ENCODE data around the gene AIP. TPM values are rescaled to one million over a fixed set of nuclear protein-coding genes. Genes with fewer than 3 reads are reported as not detected.
"Not testable (repeated sequence)": the region's sequence is repeated elsewhere in the genome, so short reads cannot be mapped to it uniquely, and the experiment has no call there.

Gene AIP
- total RNA-seq, 2 donors from 2014 or later, result 44.4 to 50.5 TPM

DNA sequence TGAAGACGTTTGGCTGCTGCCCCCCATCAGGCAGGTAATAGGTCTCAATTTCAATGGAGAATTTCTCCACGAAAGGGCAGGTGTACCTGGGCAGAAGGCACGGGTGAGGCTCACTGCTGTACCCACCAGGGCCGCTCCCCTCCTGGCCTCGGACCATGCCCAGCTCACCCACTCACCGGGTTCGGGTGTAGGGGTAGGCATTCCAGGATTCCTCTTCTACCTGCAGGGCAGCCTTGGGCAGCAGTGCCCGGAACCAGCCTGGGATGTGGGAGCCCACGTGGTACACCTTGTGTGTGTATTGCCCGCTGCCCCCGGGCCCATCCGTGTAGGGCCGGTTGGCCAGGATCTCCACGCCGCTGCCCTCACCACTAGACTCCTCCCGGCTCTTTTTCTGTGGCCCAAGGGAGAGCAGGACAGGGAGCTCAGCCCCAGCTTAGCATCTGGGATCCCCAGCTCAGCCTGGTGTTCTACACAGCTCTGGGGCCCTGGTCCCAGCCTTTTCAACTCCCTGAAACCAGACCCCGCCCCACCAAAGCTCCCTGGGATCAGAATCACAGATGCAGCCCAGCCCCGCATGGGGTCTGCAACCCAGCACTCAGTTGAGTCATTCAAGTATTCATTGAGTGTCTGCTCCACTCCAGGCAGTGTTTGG lies 19.6 kb downstream of the AIP start:
- DNase-seq (ENCODE audit: low spot score), result no peak
- intact Hi-C loops (cut with DNase I), result loop anchor here in 1 of 2 donors (10.0 kb wide), 1 partner anchor 98 kb away; the partner anchor contains the start of genes PPP1CA and TBC1D10C

DNA sequence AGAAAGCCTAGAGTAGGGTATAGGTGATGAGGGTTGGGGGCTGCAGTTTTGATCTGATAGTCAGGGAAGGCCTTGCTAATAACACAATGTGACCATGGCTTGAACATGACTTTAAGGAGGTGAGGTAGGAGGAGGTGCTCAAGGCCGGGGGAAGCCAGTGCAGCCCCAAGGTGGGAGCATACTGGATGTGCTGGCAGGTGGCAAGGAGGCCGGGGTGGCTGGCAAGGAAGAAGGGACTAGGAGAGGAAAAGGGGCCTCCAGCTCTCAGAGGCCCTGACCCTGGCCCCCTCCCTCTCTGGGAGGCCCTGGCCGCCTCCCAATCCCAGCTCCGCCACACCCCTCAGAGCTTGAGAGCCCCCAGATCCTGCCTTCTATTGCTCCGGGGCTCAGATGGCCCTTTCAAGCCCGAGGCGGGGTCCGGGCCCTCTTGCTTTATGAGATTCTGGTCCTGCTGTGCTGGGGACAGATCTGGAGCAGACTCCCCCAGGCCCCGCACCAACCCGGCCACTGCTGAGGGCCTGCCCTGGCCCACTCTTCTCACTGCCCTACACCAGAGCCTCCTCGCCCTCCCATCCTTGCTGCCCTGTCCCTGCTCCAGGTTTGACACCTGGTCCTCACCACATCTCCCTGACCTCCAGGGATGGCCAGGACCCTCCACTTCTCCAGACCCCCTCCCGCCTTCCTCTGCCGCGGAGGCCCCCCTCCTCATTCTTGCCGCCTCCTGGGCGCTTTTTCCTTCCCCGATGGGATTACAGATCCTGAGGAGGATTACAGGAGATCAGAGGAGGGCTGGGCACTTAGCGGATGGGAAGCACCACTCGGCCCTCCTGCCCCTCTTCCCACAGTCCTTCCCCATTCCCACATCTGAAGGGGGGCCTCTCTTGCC lies 20.5 kb downstream of the AIP start:
- peak; percentile 82 for DNase-seq (ENCODE audit: low spot score)

DNA sequence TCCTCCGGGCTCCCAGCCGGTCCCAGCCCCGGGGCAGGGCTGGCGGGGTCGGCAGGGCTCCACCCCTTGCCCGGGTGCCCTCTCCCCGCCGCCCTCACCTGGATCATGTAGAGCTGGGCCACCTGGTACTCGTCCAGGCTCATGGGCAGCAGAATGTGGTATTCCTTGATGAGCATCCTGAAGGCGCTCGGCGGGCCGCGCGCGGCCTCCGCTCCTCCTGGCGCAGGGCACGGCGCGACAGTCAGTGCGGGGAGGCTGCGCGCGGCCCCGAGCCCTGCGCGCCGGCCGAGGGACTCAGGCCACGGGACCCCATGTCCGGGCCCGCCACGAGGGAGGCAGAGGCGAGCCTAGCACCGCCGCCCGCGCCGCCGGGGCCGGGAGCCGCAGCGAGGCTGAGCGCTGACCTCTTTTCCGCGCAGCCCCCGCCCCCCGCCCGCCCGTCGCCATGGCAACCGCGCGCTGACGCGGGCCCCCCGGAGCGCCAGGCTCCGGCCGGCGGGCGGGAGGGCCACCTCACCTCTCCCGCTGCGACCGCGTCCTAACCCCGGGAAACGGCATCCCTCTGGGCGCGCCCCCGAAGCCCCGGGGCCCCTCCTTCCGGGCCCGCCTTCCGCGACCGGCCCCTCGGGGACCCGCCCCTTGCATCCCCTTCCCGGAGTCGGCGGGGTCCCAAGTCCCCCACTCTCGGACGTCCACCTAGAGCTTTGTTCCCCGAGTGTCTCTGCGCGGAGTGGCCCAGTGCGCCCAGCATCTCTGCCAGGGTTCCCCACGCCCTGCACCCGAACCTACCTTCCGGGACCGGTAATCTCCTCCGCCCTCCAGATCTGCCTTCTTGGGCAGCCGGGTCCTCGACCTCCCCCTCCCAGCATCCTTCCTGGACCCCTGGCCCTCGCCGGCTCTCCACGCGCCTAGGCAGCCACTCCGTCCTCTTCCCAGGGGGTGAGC lies 21.5 kb downstream of the AIP start:
- intact Hi-C loops (cut with DNase I), result loop anchor here in 1 of 2 donors (10.0 kb wide), 1 partner anchor 99 kb away; the partner anchor contains the start of genes PPP1CA and TBC1D10C
- DNase-seq (ENCODE audit: low spot score), result peak; percentile 87

More for the DNA sequence above, 20.5 kb downstream of the AIP start:
- intact Hi-C loops (cut with DNase I), result loop anchor here in 1 of 2 donors (10.0 kb wide), 1 partner anchor 99 kb away; the partner anchor contains the start of genes PPP1CA and TBC1D10C

DNA sequence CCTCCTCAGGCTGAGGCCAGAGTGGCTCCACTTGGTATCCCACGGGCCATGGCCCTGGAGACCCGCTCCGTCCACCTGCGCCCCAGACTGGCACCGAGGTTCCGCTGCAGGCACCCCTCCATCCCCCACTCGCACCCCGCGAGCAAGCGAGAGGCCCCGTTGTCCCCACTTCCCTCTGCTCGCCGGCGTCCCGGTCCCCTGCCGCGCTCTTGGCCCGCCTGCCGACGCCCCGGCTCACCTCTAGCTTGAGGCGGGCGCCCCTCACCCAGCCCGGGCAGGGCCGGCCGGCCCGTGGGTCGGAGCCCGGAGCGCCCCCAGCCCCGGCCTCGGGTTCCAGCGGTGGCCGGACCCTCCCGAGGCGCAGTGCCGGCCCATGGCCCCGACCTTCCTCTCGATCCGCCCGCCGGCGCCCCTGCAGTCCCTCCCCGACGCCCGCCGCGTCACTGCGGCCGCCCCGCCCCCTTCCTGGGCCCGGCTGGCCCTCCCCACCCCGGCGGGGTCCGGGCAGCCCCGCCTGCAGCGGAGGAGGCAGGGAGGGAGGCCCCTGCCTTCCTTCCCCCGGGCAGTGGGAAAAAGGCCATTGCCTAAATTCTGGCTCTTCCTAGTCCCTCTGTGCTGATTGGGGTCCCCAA lies 22.2 kb downstream of the AIP start, which contains the start of gene PITPNM1:
TSS of gene PITPNM1 (minus strand) at position 414 of the 632 bp plus-strand sequence. CDS start 1,183 bp downstream, outside the sequence.
- intact Hi-C loops (cut with DNase I), result loop anchor here in 1 of 2 donors (10.0 kb wide), 1 partner anchor 100 kb away; the partner anchor contains the start of genes PPP1CA and TBC1D10C
- peak; percentile 94 for DNase-seq (ENCODE audit: low spot score)

DNA sequence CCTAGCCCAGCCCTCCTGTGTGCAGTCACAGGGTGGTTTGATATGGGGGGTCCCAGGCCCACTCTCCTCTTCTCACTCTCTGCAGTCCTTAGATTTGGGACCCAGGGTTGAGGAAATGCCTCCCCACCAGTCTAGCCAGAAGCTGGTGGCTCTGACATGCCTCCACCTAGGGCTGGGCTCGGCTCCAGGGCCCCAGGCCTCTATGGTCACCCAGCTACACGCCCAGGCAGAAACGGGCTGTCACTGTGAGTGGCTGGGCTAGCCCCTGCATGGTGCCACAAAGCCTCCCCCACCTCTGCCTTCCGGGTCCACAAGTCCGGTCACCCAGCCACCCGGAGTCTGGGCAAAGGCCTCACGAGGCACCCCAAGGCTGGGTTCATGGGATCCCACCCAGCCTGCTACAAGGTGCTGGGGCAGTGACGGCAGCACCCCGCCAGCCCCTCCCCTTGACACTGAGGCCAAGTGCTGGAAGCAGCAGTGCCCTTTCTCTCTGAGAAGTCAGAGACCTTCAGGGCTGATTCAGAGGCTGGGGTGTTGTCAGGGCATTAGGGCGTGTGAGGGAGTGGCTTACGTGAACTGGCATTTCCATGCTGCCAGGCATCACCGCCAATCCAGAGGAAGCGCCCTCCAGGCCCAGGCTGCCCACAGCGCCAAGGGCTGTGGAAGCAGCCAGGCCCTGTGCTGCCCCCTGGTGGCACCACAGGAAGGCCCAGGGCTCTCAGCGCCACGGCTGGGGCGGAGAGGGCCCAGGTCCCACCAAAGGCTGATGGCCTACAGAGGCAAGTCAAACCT lies 23.0 kb downstream of the AIP start:
- intact Hi-C loops (cut with DNase I), result loop anchor here in 1 of 2 donors (10.0 kb wide), 1 partner anchor 101 kb away; the partner anchor contains the start of genes PPP1CA and TBC1D10C
- DNase-seq (ENCODE audit: low spot score), result peak; percentile 97

DNA sequence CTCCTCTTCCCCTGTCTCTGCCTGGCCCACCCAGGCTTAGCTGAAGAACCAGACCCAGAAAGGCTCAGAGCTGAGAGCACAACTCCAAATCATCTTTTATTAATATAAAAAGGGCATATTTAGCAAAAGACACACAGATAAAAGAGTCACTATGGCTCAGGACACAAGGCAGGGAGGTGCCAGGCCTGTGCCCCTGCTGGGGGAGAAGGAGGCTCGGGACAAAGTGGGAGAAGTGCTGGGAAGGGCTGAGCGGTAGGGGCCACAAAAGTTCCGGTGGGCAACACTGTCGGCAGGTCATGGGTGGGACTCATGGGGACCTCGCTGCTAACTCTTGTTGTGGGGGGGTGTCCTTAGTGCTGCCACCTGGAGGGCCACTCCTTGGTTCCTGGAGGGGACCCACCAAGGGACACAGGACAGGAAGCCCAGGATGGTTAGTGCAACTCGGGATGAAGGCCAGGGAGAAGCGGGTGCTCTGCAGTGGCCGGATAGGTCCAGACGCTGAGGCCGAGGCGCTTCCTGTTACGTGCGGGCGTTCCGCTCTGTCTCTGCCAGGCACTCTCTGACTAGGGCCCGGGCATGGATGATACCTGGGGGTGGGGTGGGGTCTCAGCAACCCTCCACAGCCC lies 23.7 kb downstream of the AIP start:
- intact Hi-C loops (cut with DNase I), result loop anchor here in 1 of 2 donors (10.0 kb wide), 1 partner anchor 102 kb away; the partner anchor contains the start of genes PPP1CA and TBC1D10C
- no peak for DNase-seq (ENCODE audit: low spot score)

DNA sequence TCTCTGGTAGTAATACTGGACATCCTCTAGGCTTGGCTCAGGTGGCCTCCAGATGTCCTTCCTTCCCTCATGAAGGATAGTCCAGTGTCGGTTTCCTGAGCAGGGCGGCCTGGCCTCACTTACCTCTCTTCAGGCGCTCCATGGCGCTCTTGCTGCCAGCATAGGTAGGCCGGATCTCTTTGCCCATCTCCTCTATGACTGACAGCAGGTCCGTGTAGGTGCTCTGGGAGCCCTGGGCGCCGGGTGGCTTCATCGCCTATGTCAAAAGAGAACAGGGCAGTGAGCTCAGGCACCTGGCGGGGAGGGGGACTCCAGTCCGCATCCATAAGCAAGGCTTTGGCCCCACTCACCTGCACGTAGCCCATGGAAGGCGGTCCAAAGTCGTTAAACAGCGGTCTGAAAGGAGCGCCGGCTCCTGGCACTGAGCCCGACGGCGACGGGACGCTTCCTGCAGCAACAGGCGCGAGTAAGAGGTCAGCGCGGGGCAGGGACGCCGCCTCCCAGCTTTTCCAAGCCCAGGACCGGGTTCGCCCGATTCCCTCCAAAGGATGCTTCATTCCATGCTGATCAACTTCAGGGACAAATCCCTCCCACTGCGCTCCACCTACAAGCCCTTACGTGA lies 24.5 kb downstream of the AIP start:
- intact Hi-C loops (cut with DNase I), result loop anchor here in 1 of 2 donors (10.0 kb wide), 1 partner anchor 103 kb away; the partner anchor contains the start of genes PPP1CA and TBC1D10C
- peak; percentile 81 for DNase-seq (ENCODE audit: low spot score)

DNA sequence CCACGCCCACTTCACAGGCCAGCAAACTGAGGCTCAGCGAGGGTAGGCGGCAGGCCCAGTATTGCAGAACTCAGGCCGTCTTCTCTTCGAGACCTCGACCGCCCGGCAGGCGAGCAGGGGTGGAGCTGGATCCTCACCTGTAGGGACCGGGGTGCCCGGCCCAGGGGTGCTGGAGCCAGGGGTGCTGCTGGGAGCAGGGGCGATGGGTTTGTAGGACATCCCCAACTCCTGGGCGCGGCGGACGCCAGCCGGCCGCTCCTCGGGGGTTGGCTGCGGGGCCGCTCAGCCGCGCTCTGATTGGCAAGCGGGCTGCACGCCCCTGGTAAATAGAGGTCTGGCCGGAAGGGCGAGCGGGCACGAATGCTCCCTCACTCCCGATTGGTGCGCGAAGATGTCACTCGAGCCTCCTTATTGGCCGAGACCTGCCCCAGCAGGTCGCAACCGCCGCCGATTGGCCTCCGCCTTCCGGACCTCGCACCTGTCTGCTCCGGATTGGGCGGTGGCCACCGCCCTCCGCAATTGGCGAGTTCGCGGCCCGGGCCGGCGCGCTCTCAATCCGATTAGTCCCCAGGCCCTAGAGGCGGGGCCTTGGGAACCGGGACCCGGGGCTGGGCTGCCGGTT lies 25.1 kb downstream of the AIP start, which contains the start of gene CDK2AP2:
TSS of gene CDK2AP2 (minus strand) at position 299 of the 622 bp plus-strand sequence. CDS start at position 219, 80 bp downstream.
- intact Hi-C loops (cut with DNase I), result loop anchor here in 1 of 2 donors (10.0 kb wide), 1 partner anchor 103 kb away; the partner anchor contains the start of genes PPP1CA and TBC1D10C
- peak; percentile 100 for DNase-seq (ENCODE audit: low spot score)

DNA sequence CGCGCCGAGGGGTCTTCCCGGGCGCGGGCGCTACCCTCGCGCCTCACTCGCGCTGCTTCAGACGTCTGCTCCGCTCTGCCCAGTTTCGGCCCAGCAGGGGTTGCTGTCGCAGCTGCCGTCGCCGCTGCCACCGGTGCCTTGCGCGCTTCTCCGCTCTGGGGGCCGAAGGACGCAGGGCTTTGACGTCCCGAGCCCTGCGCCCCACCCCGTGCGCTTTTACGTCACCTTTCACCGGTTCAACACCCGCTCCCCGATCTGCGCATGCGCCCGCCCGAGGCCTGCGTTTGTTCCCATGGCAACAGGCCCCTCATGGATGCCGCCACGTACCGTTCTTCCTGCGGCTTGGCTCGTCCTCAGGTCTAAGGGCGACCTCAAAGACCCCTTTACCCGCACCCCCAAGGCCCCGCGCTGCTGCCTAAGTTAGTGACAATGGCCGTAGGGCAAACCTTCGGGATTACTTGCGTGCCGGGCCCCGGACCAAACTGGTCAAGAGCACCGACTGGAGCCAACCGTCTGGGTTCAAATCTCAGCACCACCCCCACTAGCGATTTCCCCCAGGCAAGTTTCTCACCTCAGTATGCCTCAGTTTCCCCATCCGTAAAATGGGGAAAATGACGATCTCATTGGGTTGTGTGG lies 25.8 kb downstream of the AIP start:
- intact Hi-C loops (cut with DNase I), result loop anchor here in 1 of 2 donors (10.0 kb wide), 1 partner anchor 104 kb away; the partner anchor contains the start of genes PPP1CA and TBC1D10C
- peak; percentile 100 for DNase-seq (ENCODE audit: low spot score)

DNA sequence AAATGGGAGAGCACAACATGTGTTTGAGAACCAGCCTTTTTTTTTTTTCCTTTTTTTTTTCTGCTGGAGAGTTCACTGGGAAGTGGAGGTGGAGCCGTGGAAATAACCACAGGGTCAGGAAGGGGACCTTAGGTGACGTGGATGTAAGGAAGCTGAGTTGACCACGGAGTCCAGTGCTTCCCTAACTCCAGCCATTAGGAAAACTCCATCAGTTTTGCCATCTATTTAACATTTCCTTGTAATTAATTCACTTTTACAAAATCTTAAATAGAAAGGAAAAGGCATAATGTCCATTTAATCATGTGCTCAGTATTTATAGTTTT lies 27.2 kb downstream of the AIP start:
- no peak for DNase-seq (ENCODE audit: low spot score)
- intact Hi-C loops (cut with DNase I), result no loop called here

DNA sequence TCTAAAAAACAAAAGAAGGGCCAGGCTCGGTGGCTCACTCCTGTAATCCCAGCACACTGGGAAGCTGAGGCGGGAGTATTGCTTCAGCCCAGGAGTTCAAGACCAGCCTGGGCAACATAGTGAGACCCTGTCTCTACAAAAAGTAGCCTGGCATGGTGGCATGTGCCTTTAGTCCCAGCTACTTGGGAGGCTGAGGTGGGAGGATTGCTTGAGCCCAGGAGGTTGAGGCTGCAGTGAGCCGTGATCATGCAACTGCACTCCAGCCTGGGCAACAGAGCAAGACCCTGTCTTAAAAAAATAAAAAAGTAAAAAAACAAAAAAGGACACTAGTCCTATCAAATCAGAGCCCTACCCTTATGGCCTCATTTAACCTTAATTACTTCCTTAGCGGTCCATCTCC lies 28.7 kb downstream of the AIP start:
- intact Hi-C loops (cut with DNase I); DNase-seq (ENCODE audit: low spot score): not testable (repeated sequence)

DNA sequence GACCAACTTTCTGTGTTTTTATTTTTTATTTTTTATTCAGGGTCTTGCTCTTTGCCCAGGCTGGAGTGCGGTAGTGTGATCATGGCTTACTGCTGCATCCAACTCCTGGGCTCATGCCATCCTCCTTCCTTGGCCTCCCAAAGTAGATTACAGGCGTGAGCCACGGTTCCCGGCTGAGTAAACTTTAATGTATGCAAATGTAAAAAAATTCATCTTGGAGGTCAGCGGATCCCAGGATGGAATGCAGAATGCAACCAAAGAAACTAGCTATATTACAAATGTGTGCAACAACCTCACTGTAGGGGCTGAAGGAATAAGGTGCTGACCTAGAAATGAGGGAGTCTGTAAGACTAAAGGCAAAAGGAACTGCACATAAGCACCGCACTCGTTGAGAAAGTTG lies 31.3 kb downstream of the AIP start:
- intact Hi-C loops (cut with DNase I), result no loop called here
- no peak for DNase-seq (ENCODE audit: low spot score)

DNA sequence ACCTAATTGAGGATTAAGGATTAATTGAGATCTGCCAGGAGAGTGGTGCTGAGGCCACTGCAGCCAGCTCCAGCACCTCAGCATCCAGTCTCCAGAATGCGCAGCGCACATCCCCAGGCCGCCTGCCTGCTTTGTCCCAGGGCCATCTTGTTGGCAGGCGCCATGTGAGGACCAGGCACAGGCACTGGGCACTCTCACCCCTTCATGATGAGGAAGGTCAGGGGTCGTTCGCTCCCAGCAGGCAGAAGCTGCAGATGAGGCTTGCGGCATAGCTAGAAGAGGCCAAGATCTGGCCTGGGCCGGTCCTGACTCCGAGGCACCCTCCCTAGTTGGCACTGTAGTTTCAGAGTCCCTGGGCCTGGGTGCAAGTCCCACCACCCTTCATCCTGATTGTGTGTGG lies 34.0 kb downstream of the AIP start:
- intact Hi-C loops (cut with DNase I), result no loop called here
- peak; percentile 52 for DNase-seq (ENCODE audit: low spot score)

DNA sequence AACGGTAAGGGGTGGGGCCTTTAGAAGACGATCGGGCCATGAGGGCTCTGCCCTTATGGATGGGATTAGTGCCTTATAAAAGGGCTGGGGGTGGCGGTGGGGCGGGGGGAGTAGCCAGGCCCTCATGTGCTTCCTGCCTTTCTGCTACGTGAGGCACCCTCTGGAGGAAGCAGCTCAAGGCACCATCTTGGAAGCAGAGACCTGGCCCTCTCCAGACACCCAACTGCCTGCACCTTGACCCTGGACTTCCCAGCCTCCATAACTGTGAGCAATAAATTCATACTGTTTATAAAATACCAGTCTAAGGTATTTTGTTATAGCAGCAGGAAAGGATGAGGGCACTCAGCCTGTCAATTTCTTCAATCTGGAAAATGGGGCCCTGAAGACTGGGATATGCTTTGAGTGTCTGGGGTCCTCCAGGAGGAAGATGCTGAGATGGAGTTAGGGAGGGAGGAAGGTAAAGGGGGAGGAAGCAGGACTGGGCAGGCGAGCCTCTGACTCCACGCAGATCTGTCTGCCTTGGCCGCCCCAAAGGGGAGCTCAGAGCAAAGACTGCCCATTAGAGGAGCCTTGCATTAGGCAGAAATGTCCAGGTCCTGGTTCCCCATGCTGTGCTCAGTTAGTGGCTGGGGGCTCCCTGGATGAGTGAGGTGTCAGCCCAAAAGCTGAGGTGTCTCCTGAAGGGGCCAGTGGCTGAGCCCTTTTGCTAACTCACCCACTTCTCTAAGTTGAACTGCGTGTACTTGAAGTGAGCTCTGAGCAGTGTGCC lies 35.1 kb downstream of the AIP start:
- intact Hi-C loops (cut with DNase I), result no loop called here
- DNase-seq (ENCODE audit: low spot score), result peak; percentile 64

DNA sequence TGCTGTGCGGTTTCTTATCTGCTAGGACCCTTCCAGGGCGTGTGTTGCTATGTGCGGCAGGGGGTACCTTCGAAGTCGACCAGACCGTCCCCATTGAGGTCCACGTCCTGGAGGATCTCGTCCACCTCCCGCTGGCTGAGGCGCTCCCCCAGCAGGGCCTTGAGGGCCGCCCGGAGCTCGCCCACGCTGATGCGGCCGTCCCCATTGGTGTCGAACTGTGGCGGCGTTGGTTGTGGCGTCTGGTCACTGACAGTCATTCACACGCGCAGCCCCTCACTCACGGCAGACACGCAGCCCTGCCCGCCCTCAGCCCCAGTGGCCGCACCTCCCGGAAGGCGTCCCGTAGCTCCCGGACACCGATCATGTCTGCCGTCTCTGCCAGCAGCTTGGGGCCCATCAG lies 36.9 kb downstream of the AIP start:
- DNase-seq (ENCODE audit: low spot score), result peak; percentile 75
- intact Hi-C loops (cut with DNase I), result no loop called here

Measured in posterior vena cava (tissue), 2 donors.